Fibroblast of lung (primary cell): ENCODE results near the gene CD82.

Source experiments
- EZH2 ChIP-seq: IDR thresholded peaks from 2 replicates; pipeline ENCODE4 v1.5.1; 2012; ENCODE audit warnings: low read length, control low read depth, mild to moderate bottlenecking; ENCODE audit errors: missing control alignments
- TF ChIP-seq, protein P1 (sequence below), 2 donors: IDR thresholded peaks in 1 of 2; conservative IDR thresholded peaks in 1 of 2; 1 replicate in 1 of 2; 2 replicates in 1 of 2; pipeline ENCODE4 v1.5.1; 2011 to 2012; ENCODE audit warnings: low read length in 2 of 2, control low read depth in 1 of 2, inconsistent platforms in 1 of 2, low read depth in 1 of 2, mild to moderate bottlenecking in 1 of 2

DNA sequence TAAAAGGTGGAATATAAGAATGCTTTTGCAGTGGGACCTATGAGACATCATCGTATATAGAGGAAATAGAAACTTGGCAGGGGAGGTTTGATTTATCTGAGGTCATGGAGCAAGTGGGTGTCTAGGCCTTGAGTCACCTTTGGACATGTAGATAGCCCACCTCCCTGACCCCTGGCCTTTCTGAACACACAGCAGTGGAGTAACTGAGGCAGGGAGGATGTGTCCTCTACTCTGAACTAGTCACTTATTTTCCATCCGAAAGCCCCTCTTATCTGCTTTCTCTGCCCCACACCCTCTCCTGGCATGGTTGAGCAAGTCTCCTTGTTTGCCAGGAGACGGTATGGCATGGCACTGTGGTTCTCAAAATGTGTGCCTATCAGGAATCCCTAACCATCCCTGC lies 7.9 kb downstream of the CD82 start:
- TF ChIP-seq, protein P1, sequence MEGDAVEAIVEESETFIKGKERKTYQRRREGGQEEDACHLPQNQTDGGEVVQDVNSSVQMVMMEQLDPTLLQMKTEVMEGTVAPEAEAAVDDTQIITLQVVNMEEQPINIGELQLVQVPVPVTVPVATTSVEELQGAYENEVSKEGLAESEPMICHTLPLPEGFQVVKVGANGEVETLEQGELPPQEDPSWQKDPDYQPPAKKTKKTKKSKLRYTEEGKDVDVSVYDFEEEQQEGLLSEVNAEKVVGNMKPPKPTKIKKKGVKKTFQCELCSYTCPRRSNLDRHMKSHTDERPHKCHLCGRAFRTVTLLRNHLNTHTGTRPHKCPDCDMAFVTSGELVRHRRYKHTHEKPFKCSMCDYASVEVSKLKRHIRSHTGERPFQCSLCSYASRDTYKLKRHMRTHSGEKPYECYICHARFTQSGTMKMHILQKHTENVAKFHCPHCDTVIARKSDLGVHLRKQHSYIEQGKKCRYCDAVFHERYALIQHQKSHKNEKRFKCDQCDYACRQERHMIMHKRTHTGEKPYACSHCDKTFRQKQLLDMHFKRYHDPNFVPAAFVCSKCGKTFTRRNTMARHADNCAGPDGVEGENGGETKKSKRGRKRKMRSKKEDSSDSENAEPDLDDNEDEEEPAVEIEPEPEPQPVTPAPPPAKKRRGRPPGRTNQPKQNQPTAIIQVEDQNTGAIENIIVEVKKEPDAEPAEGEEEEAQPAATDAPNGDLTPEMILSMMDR (conservative IDR thresholded peaks at IDR 0.05 in 1 of 2, IDR thresholded peaks at IDR 0.05 in 1 of 2; ENCODE audit: low read depth in 1 of 2, low read length in 2 of 2) = no peak
- no peak for TF ChIP-seq EZH2
